NAMALWA (cell line): ENCODE data around the gene HID1.

Source experiments
- DNase-seq: peaks from one replicate; pipeline ENCODE4 v3.0.0-alpha.2; 2015; ENCODE audit warnings: low spot score

The HID1 gene

DNA sequence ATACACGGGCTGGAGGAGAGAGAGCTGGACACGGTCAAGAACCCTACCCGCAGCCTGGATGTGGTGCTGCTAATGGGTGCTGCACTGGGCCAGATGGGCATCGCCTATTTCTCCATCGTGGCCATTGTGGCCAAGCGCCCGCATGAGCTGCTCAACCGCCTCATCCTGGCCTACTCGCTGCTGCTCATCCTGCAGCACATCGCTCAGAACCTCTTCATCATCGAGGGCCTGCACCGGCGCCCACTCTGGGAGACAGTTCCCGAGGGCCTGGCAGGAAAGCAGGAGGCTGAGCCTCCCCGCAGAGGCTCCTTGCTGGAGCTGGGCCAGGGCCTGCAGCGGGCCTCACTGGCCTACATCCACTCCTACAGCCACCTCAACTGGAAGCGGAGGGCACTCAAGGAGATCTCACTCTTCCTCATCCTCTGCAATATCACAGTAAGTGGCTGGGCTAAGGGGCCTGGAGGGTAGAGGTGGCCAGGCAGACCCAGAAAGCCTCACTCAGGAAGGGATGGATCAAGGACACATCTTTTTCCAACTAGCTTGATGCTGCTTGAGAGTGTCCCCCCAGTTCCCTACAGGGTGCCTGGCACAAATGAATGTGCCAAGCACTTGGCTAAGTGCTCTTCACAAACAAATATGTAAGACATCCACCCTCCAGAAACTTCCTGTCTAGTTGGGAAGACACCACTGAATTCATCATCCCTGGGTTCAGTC, 25.4 kb downstream of the HID1 start:
- no peak for DNase-seq

DNA sequence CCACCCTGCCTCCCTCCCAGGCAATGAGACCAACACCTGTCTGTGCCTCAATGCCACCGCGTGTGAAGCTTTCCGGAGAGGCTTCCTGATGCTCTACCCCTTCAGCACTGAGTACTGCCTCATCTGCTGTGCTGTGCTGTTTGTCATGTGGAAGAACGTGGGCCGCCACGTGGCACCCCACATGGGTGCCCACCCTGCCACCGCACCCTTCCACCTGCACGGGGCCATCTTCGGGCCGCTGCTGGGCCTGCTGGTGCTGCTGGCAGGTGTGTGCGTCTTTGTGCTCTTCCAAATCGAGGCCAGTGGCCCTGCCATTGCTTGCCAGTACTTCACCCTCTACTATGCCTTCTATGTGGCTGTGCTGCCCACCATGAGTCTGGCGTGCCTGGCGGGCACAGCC, 25.9 kb downstream of the HID1 start:
- DNase-seq, result no peak

DNA sequence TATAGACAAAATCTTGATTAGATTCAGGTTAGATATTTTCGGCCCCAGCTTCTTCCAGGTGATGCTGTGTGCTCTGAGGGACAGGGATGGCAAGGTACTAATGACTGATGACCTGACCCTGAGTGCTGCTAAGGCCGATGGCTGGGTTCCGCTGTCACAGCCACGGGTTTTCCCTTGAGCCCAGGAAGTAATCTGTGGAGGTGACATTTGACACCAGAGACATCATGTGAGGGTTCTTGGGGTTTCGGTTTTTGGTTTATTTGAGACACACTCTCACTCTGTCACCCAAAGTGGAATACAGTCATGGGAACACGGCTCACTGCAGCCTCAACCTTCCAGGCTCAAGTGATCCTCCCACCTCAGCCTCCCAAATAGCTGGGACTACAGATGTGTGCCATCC, 27.0 kb downstream of the HID1 start:
- no peak for DNase-seq

DNA sequence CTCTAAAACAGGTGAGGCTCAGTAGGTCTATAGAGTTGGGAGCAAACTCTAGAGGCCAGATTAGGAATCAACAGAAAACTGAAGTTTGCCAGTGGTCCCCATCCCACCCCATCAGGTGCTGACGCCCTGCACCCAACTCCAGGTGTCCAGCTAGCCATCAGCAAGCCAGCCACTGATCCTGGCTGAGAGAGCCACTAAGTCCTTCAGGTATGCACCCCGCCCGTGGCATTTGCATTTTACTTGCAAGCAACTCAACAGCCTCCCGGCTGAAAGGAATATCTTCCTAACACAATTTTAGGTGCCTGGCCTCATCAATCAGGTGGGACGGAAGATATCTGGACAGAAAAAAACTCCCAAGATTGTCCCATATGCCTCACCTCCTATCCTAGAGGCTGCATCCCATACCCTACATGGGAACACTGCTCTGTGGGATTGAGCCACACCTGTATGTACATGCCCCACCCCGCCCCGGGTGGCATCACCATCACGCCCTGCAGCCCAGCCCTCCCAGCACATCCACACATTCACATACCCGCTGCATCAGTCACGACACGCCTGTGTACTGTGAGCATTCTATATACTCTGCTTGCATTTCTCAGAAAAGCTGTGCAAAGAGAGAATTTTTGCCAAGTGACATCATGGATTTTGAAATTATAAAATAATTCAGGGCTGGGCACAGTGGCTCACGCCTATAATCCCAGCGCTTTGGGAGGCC, 28.6 kb downstream of the HID1 start:
- no peak for DNase-seq

DNA sequence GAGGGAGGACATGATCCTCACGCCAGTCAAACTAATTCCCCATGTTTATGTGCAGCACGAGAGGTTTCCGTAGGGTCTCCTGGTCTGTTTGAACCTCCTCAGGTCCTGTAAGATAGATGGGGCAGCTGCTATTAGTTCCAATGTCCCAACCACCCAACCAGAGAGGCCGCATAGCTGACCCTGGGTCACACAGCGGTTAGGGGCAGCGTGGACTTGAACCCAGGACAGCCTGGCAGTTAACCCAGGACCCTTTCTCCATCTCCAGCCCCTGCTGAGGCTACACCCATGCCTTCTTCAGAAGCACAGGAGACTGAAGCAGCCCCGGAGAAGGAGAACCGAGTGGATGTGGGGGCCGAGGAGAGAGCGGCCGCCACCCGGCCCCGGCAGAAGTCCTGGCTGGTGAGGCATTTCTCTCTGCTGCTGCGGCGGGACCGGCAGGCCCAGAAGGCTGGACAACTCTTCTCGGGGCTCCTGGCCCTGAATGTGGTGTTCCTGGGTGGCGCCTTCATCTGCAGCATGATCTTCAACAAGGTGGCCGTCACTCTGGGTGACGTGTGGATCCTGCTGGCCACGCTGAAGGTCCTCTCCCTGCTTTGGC, 31.3 kb downstream of the HID1 start:
- no peak for DNase-seq

DNA sequence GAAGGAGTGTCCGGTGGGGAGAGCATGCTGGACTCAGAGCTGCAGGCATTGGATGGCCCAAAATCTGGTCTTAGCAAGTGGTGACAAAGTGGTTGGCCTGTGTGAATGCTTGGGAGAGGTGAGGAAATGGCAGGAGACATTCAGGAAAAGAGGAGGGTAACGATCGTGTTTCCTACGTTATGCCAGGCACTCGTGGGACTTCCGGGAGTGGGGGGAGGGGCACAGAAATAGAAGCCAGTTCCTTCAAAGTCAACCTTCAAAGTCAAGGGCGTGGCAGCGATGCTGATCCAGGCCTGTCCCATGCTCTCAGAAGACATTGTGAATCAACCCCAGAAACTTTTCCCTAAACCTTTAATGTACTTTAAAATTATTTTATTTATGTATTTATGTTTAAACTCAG, 33.0 kb downstream of the HID1 start:
- DNase-seq, result no peak

DNA sequence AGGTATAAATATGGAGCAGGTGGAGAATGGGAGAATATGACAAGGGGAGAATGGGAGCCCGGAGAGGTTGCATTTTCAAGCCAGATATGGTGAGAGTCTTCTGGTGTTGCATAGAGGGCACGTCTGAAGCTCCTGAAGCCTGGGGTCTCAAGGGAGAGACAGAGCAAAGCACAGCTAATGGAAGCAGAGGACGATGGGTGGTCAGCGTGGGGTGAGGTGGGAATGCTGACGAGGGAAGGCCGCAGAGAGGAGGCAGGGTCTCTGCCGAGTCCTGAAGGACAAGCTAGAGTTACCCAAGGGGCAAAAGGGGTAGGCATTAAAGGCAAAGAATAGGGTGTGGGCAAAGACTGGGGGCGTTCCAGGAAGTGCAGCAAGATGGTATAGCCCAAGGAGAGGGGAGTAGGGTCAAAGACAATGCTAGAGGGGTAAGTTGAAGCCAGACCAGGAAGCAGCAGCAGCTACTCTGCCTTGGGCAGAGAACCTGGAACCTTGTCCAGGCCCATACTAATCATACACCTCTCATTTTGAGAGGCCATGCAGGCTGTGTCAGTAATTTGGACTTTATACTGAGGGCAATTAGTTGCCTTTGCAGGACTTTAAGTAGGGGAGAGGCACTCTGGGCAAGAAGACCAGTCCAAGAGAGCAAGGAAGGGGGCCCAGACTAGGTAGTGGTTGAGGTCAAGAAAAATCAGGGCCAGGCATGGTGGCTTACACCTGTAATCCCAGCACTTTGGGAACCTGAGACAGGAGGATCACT, 34.2 kb downstream of the HID1 start:
- no peak for DNase-seq

DNA sequence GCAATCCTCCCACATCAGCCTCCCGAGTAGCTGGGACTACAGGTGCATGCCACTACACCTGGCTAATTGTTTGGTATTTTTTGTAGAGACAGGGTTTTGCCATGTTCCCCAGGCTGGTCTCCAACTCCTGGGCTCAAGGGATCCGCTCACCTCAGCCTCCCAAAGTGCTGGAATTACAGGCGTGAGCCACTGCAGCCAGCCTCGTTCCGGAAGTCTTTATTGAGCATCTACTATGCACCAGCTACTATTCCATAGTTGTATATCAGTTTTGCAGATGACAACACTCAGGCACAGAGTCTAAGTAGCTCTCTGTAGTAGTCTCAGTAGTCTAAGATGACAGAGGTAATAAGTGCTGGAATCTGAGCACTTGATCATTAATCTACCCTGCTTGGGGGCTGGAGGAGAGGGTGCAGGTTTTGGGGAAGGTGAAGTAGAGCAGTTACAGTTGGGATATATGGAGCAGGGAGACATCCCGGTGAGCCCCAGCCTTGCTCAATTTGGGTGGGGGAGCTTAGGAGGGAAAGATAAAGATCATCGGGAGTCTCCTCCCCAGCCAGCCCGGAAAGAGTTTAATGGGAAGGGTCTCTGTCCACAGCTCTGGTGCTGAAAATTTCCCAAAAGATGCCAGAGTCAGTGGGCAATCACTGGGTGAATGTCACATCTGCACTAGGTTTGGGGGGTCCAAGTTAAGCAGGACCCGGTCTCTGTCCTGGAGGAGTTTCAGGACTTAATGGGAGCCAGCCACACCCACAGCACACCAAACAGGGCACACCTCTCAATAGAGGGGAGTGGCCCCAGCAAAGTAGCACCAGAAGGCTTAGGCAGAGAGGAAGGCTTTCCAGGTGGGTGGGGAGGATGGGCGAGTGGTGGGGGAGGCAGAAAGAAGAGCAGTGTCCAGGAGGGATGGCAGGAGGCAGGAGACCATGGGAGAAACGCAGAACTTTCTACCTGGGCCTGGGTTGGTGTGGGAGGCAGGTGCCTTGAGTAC, 35.2 kb downstream of the HID1 start:
- no peak for DNase-seq

DNA sequence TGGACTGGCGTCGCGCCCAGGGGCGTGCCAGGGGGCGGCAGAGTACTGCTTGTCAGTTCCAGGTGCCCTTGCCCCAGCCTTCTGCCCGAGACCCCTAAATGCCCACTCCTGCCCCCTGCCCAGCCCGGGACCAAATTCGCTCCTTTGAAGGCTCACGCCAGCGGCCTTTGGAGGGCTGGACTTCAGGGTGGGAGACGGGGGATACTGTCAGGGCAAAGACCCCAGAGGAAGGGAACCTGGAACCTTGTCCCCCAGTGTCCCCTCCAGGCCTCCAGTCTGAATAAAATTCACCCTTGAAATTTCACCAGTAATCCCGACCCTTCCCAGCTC, 36.1 kb downstream of the HID1 start:
- DNase-seq, result no peak

DNA sequence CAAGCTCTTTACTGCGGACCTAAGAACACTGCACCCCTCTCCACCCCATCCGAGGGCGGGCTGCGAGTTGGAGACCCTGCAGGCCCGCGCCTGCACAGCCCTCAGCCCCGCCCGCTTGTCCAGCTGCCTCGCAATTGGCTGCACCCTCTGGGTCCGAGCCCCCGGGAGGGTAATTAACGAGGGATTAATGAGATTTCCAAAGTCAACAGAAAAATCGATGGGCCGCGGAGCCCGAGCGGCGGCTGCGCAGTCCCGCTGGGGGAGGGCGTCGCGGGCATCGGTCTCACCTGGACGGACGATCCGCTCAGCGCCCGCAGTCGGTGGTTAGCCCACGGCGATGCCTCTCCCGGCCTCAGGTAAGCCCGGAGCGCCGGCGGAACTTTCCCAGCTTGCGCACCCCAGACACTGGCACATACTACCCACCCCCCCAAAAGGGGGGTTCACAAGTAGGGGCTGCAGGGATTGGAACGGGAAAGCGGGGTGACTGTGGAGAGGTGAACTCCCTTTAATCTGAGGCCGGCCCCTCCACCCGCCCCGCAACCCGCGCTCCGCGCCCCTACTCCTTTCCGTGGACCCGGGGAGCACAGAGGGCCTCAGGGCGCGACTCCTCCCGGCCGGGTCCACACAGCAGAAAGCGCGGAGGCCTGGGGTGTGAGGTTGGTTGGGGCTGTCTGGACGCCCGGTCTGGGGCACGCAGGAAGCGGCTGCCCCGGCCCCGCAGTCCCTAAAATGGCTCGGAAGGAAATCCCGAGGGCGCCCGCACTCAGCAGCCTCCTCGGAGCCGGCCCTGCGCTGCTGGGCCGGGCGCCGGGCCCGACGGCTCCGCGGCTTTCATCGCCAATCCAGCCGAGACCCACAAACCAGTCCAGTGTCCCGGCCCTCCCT, 36.7 kb downstream of the HID1 start, which contains the start of gene OTOP3:
TSS of gene OTOP3 (plus strand) at position 314 of the 885 bp plus-strand sequence. CDS start at position 338, 24 bp downstream.
- no peak for DNase-seq

DNA sequence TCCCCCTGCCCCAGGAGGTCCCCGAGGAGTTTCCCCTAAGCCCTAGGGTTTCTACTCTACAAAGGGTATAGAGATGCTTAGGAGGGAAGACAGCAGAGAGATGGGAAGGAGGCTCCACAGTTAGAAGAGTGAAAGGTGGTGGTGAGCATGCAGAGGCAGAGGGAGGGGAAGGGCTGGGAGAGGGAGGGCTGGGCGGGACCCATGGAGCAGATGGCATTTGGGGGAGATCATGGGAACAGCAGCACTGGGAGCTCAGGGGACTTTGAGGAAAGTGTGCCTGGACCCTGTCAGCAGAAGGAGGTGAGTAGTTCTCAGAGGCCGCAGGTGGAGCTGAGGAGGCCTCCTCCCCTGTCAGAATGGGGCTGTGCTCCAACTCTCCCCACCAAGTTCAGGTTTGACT, 37.5 kb downstream of the HID1 start:
- no peak for DNase-seq

DNA sequence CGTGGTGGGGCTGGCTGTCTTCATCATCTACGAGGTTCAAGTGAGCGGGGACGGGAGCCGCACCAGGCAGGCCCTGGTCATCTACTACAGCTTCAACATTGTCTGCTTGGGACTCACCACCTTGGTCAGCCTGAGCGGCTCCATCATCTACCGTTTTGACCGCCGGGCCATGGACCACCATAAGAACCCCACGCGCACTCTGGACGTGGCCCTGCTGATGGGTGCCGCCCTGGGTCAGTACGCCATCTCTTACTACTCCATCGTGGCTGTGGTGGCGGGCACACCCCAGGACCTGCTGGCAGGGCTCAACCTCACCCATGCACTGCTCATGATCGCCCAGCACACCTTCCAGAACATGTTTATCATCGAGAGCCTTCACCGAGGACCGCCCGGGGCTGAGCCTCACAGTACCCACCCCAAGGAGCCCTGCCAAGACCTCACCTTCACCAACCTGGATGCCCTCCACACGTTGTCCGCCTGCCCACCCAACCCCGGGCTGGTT, 42.0 kb downstream of the HID1 start:
- DNase-seq, result no peak

DNA sequence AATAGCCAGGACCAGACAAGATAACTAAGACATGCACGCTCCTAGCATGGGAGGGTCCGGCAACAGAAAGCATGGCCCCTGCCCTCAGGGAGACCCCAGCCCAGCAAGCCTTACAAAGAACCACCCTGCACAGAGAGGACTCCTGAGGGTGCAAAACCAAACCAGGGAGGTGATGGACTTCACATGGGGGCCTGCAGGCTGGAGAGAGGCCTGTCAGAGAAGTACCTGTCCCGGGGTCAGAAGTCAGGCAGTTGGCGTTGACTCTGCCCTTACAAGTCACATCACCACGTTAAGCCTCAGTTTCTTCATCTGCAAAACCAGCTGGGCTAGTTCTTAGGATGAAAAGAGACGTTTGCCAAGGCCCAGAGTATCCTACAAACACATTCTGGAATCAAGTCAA, 43.8 kb downstream of the HID1 start:
- DNase-seq, result no peak

DNA sequence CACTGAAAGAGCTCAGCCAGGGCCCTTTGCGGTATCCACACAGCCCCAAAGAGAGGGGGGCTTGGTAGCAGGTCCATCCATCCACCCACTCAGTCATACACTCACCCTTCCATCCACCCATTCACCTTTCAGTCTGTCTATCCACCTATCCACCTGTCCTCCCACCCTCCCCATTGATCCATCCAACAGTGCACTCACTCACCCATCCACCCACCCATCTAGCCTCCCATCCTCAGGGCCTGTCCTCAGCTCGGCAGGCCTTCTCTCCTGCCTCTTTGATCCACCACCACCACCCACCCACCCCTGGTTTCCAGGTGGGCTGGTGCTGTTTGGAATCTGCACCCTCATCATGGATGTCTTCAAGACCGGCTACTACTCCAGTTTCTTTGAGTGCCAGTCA, 47.3 kb downstream of the HID1 start:
- no peak for DNase-seq

DNA sequence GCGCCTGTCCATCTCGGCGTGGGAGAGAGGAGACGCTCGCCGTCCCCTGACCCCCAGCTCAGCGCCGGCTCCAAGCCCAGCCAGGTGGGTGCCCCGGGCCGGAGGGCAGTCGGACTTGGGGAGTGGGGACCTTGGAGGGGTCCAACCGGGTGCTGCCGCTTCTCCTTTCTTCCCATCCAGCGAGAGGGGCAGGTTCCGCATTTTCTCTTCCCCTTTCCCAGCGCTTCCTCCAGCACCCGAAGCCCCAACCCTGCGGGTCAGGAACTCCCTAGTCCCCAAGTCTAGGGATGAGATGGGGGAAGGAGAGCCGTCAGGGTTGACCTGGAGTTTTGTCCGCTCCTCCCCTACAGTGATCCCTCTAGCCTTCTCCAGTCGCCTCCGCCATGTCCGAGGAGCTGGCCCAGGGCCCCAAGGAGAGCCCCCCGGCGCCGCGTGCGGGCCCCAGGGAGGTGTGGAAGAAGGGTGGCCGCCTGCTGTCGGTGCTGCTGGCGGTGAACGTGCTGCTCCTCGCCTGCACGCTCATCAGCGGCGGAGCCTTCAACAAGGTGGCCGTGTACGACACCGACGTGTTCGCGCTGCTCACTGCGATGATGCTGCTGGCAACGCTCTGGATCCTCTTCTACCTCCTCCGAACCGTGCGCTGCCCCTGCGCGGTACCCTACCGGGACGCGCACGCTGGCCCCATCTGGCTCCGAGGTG, 48.2 kb downstream of the HID1 start, which contains the start of gene OTOP2:
TSS of gene OTOP2 (plus strand) at position 24 of the 699 bp plus-strand sequence. CDS start at position 384, 360 bp downstream.
- DNase-seq, result no peak

DNA sequence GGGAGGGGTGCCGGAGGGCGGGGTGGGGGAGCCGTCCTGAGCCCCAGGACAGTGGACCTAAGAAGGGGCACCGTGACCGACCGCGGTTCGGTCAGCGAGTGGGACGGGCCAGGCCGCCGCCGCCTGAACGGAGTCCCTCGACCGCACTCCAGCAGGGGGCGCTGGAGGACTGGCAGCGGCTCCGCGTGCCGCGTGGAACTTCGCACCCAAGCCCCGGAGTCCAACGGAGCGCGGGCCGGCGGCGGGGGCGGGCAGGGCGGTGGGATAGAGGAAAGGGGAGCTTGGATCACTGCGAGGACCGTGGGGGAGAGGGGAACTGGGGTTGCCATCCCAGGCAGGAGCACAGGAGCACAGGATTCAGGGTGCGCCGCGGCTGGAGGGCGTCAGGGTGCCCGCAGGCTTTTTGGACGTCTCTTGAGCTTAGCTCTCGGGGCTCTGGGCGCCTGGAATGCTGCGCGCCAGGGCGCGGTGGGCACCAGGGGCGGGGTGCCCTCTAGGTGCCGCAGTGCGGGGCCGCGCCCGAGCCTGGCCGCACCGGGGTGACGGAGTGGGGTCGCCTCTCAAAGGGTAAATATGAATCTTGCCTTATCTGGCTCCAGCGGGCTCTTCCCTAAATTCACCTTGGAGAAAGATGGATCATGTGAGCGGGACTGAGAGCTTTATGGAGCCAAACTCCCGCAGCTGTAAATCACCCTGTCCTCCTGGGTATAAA, 48.9 kb downstream of the HID1 start:
- DNase-seq, result peak; percentile 51

DNA sequence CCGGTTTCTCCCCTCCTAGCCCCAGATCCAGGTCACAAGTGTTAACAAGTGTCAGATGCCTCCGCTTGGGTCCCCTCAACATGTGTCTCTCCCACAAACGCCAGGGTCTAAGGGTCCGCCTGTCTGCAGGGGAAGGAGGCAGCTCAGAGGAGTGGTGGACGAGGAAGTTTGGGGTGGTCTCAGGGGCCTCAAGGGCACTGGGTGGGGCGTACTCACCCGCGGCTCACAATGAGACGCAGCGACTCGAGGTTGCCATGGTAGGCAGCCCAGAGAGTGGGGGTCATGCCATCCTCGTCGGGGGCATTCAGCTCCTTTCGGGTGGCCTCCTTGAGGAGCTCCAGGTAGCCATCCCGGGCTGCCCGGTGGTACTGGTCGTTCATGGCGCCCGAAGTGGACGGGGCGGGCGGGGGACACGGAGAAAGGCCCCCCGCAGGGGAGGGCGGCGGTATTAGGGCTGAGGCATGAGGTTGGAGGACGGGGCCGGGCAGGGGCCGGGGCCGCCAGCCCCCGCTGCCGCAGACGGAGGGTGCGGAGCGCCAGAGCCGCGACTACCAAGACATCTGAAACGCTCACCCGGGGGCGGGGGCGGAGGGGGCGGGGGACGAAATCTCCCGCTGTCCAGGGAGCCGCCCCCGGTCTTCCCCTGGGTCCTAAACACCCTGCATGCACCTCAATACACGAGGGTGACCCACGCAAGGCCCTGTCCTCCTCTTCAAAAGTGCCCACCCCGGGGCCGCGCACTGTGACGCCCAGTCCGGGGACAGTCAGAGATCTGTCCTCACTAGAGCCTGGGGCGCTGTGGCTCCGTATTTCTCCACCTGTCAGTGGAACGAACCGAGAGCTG, 49.6 kb downstream of the HID1 start, which contains the start of gene USH1G:
TSS of gene USH1G (minus strand) at position 562 of the 844 bp plus-strand sequence. CDS start at position 380, 182 bp downstream.
- no peak for DNase-seq

DNA sequence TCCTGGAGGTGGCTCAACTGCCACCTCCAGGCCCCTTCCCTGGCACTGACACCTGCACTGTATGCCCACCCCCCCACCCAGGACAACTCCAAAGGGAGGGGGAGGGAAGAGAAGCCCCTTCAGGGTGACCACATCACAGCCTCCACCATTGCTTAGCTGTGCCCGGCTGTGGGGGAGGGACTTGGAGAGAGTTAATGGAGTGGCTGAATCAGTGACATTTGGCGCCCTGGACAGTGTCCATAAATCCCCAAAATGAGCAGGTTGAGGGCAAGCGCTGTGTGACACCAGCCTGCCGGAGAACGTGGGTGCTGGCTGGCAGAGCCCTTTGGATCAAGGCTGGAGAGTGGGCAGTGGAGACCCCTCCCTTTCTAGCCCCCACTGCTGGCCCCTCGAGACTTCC, 50.4 kb downstream of the HID1 start:
- no peak for DNase-seq
